HG03064 (cell line): ENCODE data around the gene LDAH.

ENCODE experiments used
- ATAC-seq: cut with Tn5 transposase; IDR thresholded peaks from one replicate; pipeline ENCODE4 v1.9.1; 2021; ENCODE audit warnings: low read depth; ENCODE audit not compliant: unreplicated experiment

The LDAH gene

DNA sequence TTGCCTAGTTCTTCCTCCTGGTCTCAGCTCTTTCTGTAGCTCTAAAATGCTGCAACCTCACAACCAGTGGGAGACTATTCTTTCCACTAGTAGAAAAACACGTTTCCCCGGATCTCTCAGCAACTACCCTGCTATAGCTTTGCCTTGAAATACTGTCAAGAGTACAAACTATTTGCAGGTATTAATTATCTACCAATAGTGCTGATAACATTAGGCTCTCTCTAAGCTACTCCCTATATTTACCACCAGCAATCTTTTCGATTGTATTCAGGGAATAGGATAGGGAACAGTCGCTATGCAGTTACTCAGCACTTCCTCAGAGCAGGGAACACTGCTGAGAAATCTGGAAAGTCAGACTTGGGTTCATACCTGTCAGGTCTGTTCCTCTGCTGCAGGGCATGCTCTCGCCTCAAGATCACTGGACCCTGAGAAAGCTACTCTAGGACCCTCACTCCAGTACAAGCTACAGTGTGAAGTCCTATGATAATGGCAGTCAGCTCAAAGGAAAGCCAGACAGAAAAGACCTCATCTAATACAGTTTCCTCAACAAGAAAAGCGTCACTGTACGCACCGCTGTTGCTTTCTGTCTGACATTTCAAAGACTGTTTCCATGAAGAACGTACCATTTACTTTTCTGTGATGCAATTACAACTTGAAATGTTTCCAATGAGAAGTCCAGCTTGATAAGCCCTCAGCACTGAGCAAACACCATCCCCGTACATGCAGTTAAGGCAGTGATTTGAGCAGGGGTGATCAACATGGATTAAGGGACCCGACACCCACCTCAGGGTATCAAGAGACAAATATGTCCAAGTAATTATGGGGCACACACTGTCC lies 133.3 kb downstream of the LDAH start:
- ATAC-seq: no peak

DNA sequence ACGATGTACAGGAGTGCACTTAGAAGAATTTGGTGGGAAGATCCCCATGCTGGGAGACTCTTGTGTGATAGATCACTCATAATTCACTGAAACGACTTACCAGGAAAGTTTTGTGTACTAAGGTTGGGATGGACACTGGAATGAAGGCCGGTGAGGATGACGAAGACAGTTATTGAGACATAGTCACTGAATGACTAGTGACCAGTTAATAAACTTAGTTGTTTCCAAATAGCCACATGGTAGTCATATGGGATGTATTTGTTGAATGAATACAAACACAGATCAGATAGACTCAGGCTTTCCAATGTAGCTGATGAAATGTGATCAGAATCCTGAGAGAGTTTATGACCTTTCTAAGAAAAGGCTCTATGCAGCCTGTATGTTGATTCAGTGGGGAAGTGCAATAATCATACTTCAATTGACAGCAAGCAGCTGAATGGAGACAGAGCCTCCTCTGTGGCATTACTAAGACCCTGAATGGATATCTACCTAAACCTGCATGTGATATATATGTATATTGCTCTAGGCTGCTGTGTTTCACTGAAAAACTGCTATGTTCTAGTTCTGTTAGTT lies 135.6 kb downstream of the LDAH start:
- no peak for ATAC-seq

DNA sequence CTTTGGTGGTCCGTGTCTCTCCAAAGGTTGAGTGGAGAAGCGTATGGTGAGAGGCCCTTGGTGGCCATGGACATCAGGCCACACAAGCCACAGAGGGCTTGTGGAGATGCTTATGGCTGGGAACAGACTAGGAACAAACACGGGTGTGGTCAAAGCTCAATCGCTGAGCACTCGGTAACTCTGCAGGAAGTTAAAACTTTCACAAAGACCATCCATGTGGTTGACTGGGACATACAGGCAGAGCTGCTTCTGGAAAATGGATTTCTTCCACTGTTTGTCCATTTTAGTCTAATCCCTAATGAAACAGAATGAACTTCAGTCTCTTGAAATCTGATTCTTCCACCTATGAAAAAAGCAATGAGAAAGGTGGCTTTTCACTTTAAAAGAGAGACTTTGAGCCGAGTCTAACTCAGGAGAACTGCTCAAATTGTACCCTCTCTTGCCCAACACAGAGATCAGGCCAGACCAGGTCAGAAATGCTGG lies 138.3 kb downstream of the LDAH start:
- no peak for ATAC-seq

DNA sequence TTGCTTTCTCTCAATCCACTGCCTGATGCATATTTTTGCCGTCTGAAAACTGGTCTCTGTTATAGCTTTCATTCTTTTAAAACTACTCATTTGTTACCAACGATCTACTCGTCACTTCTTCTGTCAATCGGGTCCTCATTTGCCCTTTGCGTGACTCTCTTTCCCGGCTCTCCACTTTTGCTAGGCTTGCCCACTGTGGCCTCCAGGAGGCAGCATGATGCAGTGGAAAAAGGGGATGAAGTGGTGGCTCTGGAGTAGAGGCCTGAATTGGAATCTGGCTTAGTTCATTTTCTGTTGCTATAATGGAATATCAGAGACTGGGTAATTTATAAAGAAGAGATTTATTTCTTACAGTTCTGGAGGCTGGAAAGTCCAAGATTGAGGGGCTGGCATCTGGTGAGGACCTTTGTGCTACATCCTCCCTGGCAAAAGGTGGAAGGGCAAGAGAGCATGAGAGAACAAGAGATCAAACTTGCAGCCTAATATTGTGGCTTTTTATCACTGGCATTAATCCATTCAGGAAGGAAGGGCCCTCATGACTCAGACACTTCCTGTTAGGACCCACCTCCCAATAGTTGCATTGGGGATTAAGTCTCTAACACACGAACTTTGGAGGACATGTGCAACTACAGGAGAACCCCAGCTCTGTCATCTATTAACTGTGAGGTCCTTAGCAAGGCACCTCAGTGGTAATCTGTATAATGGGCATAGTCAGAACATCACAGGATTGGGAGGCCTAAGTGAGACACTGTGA lies 140.6 kb downstream of the LDAH start:
- ATAC-seq: no peak

DNA sequence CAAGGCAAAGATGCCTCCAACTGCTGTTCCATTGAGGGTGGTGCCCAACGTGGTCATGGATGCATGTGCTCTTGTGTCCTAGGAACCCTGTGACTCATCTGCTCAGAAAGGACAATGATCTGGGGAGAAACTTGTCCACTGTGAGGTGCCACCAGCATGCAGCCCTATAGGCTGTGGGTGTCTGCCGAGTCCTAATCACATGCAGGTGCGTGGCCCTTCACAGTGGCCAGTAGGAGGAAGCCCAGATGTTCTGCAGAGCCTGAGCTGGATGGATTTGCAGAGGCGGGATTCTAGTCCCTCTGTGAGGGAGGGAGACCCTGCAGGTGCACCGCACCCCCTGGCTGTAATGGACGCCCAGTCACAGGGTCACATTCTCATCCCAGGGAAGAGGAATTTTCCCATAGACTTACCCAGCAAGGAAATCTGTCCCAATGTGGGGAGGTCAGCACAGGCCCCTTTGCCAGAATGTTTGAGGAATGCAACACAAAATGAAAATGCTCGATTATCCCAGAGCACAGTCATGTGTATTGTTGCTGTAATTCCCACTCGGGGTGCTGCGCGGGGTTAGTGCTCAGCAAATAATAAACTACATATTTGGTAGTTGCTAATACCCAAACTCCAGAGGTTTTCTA lies 142.0 kb downstream of the LDAH start:
- ATAC-seq: no peak

DNA sequence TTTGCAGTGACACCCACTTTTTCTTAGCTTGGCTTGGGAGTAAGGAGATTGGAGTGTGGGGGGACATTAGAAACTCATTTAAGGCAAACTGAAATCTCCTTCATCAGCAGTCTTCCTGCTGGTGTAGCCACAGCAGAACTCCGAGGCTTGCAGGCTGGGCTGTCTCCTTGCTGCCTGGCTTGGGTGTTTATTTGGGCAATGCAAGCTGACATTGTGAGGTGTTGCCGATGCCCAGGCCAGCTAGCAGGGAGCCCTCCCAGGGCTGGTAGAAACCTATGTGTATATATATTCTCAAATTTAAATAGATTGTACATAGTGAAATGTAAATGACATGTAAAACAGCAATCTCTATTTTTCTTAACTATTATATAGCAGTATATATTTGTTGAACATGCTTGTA lies 144.1 kb downstream of the LDAH start:
- ATAC-seq: no peak

DNA sequence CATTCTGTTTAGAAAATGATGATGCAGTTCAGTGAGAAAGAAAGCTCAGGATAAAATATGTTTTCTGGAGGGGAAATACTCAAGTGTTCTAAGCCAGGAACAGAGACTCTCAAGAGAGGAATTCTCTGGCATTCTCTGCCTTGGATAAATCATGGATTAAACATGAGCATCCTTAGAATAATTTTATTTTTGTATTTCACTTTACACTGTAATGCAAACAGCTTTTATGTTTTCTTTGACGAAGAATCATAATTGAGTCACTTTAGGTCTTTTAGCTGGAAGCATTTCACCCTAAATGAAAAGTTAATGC lies 144.9 kb downstream of the LDAH start:
- ATAC-seq: no peak

DNA sequence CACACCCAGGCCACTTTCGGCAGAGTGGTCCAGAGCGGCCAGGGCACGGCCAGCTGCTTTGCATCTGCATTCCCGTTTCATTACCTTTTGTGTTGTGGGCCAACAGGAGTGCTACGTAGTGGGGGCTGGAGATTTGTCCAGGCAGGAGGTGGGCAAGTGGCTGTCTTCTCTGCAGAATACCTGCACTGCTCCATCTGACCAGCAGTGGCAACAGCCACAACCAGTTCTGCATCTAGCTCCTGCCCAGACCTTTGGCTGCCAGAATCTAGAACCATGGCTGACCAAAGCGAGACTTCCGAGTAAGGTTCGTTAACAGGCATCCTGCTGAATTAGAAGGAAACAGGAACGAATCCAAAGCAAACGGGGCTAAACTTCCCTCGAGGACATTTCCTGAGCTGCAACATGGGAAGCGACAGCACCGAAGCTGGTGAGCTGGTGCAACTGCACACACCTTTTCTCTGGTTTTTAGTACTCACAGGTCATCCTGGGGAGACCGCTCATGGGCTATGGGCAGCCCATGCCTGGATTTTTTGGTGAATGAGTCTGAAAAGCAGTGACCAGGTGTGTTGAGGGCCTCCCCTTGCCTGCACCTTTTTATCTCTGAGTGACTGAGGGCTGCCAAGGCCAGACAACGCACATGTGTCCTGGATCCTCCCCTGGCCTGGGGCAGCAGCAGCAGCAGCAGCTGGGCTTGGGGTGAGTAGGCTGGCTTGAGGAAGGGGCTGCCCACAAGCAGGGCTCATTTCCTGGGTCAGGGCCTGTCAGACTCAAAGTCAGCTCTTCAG lies 145.4 kb downstream of the LDAH start:
- ATAC-seq: peak; percentile 14

DNA sequence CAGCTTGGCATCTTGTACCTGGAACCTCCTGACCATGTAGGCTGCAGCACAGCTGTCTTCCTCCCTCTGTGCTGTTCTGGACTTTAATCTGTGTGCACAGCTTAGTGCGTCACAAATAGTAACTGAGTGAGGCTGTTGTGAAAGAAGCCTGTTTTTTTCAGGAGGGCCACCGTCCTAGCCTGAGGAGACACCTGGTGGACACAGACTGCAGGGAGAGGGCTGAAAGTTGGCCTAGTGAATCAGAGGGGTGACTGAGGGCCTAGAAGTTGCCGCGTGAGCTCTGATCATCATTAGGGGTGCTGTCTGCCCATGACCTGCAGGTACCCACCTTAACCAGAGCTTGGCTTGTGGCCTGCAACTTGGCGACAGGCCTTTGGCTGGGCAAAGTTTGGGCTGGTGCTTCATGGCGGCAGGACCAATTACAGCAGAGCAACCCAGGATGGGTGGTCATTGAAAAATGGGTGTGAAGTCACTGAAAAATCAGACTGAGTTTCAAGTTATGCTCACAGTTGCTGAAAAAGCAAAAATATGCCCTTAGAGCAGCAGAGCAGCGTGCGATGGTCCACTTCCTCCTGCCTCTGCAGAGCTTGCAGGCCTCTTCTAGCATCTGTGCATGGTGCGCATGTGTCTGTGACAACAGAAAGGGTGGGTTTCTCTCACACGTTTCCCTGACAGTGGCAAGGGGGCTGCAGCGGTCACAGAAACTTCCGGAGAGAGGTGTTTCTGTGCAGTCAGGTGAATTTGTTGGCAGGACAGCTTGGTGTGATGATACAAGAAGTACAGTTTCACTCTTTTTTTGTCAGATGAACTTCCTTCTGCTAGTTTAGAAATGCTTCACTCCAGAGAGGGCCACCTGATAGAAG lies 146.3 kb downstream of the LDAH start:
- peak; percentile 70 for ATAC-seq

DNA sequence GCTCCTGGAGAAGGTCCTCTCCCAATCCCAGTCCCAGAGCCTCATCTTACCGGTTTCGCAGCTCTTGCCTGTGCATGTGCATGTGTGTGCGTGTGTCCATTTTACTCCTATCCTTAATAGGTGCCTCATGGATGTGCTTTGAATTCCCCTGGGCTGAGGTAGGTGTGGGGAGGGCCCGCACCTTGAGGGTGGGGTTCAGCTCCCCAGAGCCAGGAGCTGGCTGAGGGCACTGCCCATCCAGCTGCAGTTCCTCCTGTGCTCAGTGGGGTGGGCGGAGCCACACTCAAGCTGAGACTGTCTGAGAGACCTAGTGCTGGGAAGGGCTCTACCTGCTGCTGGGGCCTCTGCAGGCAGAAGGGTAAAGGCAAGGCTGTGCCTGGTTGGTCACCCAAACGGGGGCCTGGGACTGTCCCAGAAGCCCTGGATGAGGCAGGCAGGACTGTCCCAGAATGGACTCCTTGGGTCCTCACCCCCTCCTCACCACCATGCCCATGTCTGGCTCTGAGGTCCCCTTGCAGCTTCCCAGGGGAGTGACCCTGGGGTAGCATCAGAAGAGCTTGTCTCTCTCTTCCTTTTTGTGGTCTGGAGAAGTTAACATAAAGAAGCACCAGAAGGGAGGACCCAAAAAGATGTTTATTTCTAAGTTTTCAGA lies 147.1 kb downstream of the LDAH start:
- peak; percentile 65 for ATAC-seq

DNA sequence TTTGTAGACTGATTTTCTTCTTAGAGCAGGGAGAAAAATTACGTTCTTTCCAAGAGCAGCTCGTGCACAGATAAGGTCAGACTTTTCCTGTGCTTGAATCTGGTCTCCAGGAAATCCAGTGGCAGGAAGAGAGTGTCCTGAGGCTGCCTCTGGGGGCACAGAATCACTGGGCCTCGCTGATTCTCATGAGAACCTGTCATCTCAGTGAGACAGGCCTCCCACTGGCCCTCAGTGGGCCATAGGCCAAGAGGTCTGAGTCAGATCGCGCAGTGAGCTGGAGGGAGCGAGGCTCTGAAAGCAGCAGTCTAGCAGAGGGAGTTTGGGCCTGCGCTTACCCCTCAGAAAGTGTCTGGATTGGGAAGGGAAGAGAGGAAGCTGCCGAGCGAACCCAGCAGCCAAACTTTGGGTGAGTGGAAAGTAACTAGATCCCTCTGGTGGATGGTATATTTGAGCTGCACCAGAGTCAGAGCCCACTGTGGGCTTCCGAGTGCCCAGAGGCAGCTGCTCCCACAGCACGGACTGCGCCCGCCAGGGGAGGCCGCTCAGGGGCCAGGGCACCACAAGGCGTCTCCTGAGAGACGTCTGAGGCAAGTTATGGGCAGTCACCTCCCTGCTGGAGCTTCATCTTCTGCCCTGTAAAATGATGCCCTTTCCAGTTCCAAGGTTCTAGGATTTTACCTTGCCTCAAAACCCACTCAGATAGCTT lies 147.8 kb downstream of the LDAH start:
- no peak for ATAC-seq

DNA sequence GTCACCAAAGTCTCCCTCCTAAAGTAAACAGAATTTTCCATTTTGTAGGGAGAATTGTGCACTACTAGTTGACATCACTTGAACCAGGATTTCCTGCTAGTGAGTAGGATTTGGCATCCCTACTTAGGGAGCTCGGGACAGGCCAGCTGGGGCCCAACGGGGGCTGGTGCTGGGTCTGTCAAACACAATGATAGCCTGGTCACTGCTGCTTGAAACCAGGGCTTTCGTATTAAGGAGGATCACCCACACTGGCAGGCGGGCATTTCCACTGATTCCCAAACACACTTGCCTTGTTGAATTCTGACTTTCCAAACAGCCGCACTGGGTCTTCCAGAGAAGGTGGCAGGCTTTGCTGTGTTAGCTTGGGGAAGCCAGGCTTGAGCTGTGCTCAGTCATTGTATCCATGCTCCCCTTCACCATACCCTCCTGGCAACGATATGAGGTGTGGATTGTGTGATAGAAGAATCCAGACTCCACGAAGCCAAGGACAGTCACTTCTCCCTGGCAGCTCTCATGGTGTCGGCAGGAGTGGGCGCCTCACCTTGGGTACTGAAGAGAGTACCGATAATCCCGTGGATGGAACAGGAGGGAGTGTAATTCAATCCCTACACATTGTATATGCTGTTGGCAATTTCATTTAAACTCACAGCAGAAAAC lies 148.5 kb downstream of the LDAH start:
- no peak for ATAC-seq

DNA sequence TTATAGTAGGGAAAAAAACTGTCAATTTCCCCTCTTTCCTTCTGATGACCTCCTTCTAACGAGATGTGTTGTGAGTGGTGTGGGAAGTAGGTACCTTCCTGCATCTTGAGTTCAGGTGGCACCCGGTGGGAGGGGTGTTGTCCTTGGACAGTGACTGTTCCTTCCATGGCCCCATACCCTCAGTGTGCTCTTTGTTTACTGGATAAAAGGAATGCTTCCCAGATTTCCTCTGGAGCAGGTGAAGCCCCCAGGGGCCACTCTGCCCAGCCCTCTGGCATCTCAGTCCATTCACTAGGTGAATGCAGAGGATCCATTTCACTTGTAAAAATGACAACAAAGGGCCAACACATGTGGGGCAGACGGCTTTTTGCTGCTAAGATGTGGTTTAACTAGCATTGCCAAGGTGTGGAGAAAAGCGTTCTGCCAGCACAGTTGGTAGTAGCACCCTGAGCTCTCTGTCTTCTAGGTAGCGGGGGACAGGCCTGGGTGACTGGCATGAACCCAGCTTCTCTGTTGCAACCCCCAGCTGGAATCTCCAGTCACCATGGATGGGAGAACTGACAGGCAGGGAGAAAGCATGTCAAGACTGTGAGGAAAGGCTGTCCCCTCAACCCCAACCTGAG lies 149.1 kb downstream of the LDAH start:
- ATAC-seq: no peak

DNA sequence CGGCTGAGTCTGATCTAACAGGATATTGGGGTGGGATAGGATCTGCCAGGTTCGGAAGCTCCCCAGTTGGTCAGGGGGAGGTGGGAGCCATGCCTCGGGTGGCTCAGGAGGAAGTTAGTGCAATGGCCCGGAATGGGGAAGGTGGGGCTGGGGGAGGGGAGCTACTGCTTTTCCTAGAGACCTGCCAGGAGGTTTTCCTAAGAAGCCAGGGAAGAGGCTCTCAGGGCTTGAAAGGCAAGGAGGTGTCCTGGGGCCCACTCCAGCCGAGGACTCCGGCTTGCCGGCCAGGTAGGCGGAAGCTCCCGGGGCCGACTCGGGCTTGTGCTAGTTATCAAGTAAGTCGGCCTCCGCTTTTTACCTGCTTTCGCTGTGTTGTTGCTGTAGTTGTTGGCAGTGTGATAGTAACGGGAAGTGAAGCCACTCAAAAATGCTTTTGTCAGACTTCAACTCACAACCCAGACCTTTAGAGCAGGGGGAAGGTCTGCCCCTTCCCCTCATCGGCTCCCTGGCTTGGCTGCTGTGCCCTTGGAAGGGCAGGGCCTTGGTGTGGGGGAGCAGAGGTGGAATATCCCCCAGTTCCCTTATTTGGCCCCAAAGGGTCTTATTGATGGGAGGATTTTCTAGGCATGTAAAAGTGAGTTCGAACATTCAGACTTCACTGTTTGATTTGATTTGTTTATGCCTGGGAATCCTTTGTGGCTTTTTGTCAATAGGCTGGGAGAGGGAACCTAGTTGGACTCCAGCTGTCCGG lies 150.5 kb downstream of the LDAH start:
- ATAC-seq: no peak

DNA sequence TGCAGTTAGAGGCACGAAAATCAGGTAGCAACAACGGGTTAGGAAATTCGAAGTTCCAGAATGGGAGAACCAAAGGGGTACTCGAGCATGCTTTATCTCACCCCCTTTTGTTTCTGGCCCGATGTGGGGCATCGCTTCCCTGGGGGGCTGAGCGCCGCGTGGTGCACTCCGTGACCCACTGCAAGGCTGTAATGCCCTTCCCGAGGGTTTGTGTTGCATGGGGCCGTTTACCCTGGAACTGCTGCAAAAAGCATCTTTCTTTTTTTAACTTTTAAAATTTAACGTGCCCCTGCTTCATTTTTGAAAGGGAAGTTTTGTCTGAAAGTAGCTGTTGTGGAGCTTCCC lies 151.2 kb downstream of the LDAH start:
- ATAC-seq: no peak

DNA sequence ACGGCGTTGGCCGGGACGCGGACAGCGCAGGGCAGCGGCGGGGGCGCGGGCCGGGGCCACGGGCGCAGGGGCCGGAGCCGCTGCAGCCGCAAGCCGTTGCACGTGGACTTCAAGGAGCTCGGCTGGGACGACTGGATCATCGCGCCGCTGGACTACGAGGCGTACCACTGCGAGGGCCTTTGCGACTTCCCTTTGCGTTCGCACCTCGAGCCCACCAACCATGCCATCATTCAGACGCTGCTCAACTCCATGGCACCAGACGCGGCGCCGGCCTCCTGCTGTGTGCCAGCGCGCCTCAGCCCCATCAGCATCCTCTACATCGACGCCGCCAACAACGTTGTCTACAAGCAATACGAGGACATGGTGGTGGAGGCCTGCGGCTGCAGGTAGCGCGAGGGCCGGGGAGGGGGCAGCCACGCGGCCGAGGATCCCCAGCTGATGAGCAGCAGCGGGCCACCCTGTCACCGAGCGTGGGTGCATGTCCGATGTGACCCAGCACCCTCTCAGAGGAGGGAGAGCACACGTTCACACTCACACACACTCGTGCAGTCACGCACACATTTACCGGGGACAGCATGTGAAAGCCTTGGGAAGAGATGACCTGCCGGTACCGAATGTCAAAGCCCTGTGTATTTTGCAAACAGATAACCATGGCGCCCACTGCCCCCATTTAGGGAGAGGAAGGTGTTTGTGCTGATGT lies 151.7 kb downstream of the LDAH start:
- ATAC-seq: no peak
